ENCODE data around the gene SFXN5.
A peak's percentile ranks its signal among the peaks of the same experiment; 100 is the strongest.

Gene SFXN5

DNA sequence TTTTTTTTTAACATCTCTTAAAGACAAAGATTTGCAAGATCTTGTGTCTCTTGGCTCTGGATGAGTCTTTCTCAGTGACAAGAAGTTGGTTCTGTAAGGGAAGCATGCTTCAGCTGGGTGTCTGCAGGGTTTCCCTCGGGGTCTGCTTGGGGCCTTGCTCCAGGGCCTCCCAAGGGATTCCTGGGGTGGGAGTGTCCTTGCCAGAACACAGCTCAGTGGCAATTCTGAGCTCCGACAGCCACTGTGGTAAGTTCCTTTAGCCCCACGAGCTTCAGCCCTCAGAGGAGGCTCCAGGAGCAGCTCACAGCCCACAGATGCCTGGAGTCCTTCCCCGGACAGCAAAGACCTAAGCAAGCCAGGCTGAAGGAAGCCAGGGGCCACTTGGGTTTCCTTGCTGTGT, 101.8 kb downstream of the SFXN5 start:
- no peak for DNase-seq

GRCh38 chr2:72968286-72968685, 103.2 kb downstream of the SFXN5 start:
- no peak for DNase-seq

- DNase-seq, result no peak
Measured at GRCh38 chr2:72965770-72966450, 105.6 kb downstream of the SFXN5 start.

DNA sequence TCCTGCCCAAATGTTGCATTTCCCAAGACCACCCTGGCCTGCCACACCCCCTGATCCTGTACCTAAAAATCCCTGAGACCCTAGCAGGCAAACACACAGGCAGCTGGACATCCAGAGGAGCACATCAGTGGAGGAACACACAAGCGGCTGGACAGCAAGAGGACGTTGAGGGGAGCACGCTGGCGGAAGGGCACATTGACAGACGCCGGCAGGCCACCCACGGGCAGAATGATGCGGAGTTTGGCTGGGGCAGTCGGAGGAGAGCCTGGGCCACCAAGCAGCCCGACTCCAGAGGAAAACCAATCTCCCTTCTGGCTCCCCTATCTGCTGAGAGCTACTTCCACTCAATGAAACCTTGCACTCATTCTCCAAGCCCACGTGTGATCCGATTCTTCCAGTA, 106.5 kb downstream of the SFXN5 start:
- DNase-seq, result no peak

GRCh38 chr2:72964146-72964525, 107.4 kb downstream of the SFXN5 start:
- no peak for DNase-seq

DNA sequence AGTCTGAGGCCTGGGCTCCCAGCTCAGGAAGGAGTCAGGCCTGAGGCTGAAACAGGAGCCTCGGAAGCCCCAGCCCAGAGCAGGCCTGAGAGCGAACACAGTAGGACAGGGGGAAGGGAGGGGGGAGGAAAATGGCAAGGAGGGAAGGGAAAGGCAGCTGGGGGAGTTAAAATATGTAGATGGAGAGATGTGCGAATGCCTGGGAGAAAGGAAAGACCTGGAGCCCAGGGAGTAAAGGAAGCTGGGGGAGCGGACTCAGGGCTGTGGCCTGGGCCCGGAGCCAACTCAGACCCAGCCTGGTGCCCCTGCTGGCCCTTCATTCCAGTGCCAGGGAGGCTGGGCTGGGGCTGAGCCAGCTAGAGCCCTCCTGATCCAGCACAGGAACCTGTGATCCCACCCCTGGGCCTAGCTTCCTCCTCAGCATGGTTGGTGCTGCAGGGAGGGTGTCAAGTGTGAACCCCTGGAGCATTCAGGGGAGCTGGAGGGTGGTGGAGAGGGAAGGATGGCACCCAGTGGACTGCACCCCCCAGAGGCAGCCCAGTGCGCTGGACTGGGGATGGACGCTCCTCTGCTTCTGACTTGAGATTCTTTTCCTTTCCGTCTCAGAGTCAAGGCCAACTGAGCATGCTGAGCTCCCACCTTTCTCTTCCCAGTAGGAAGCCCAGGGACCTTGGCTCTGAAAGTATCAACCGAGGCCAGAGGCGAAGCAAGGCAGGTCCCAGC, 107.9 kb downstream of the SFXN5 start:
- no peak for DNase-seq

GRCh38 chr2:72962911-72963310, 108.6 kb downstream of the SFXN5 start:
- DNase-seq, result no peak

- DNase-seq, result no peak
Measured at GRCh38 chr2:72961853-72962468, 109.6 kb downstream of the SFXN5 start.

DNA sequence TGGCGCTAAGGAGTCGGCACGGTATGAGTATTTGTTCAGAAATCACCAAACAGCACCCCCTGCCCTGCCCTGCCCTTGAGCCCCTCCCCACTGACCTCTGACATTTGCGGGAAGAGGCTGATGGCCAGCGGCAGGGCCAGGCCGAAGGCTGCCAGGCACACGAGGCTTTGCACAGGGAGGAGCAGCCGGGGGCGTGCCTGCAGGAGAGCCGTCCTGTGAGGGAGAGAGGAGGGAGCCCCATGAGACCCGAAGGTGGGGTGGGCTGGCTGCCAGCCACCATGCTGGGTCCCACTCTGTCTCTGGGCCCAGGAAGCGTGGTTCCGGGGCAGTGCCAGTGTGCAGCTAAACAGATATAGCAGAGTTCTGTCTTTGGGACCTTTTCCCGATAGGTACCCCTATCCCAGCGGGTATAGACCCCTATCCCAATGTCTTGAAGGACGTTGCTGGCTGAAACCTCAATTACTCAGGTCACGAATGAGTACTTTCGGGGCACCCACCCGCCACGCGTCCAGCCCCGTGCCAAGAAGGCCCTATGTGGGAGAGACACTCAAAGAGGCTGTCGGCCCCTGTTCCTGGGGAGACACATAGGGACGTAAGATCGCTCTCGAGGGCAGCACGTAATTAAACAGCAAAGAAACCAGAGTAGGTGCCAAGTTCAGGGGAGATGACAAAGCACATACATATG, 110.3 kb downstream of the SFXN5 start:
- DNase-seq, result no peak

GRCh38 chr2:72959995-72960981, 111.2 kb downstream of the SFXN5 start:
- no peak for DNase-seq

GRCh38 chr2:72959554-72959953, 112.0 kb downstream of the SFXN5 start:
- no peak for DNase-seq

GRCh38 chr2:72958542-72959385, 112.7 kb downstream of the SFXN5 start:
- no peak for DNase-seq

GRCh38 chr2:72956936-72957335, 114.6 kb downstream of the SFXN5 start:
- DNase-seq, result no peak

DNA sequence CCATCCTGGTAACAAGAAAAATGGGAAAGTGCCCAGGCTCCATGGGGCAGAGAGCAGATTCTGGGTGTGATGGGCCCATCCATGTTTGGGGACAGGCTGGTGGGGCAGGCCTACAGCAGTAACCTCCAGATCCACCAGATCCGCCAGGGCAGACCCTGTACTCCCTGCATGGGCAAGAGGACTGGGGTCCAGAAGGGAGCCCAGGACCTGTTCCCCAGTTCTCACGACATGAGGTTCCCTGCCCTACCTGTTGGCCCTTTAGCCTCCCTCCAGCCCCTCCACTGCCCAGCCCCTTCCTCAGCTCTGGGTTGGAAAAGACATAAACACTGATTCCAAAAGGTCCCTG, 115.5 kb downstream of the SFXN5 start:
- no peak for DNase-seq

GRCh38 chr2:72955228-72956049, 116.1 kb downstream of the SFXN5 start:
- DNase-seq, result peak; percentile 17

GRCh38 chr2:72954376-72955227, 116.9 kb downstream of the SFXN5 start:
- DNase-seq, result no peak

GRCh38 chr2:72953976-72954375, 117.5 kb downstream of the SFXN5 start:
- no peak for DNase-seq

DNA sequence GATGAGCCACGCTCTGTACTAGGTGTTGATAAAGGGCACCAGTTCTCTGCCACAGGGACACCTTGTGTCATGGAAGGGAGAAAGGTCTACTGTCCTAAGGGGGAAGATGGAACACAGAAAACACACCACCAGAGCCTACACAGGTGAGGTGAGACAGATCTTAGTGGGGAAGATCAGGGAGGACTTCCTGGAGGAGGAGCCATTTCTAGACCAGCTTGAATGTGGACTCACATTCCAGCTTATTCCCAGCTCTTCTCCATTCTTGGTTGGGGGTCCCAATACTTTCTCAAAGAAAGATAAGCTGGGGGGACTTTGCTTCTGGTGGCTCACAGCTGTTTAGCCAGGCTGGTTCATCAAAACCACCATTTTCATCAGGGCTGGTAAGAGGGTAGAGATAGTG, 118.0 kb downstream of the SFXN5 start:
- DNase-seq, result no peak

DNA sequence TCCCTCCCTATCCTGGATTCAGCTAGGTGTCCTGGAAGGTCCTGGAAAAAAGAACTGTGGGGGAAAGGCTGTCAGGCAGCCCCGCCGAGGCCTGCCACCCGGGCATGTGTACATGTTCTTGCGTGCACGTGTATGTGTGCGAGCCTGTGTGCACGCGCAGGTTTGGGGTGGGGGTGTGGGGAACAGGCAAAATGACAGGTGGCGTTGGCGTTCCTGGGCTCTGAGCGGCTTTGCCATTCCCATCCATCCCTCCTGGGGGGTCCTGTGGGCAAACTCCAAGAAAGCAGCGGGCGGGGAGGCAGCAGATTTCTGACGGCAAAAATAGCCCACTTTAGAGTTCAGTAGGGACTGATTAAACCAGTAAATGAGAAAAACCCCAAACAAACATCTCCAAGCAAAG, 118.6 kb downstream of the SFXN5 start:
- no peak for DNase-seq
